ENCODE measurements around the gene COL5A2. TPM values are rescaled to one million over a fixed set of nuclear protein-coding genes. Genes with fewer than 3 reads are reported as not detected.

COL5A2 gene
- total RNA-seq: 10 to 100 TPM in 1 of 6 experiments, 1 to 10 TPM in 5; 5.7 to 17.6 (median 8.6) TPM
- long read RNA-seq, partial matches to known transcripts: 1 of 1 reads
- long read RNA-seq, other reads (novel, unspliced or antisense): 0 of 1 reads

- intact Hi-C loops (cut with DNase I): no loop called here
- Histone ChIP-seq H3K9me3 (no peaks in the 10 kb centered on the region), H3K27me3 (no peaks in the 10 kb centered on the region), H3K27ac (peak within 1 kb of the TSS; percentile 37 to 53 (median 43)), H3K36me3 (no peaks in the 10 kb centered on the region), H3K4me3 (peak within 1 kb of the TSS; percentile 24 to 52 (median 41)), H3K4me1 (no peaks in the 10 kb centered on the region)
- ATAC-seq (peak; percentile 72 to 83 (median 78)), DNase-seq (no peak)
- TF ChIP-seq POLR2A (IDR thresholded peaks at IDR 0.05) (no peak), CTCF (IDR thresholded peaks at IDR 0.05) (no peak)
- WGBS (ENCODE audit: insufficient coverage, low coverage, low lambda C conversion rate, missing lambda C conversion rate): 8% methylated on average over 6 of the region's 6 CpGs
Observed at GRCh38 chr2:189179570-189179950, at the start of gene COL5A2. Gene COL5A2 (minus strand): TSS chr2:189179761. CDS start chr2:189179604, 157 bp downstream.

DNA sequence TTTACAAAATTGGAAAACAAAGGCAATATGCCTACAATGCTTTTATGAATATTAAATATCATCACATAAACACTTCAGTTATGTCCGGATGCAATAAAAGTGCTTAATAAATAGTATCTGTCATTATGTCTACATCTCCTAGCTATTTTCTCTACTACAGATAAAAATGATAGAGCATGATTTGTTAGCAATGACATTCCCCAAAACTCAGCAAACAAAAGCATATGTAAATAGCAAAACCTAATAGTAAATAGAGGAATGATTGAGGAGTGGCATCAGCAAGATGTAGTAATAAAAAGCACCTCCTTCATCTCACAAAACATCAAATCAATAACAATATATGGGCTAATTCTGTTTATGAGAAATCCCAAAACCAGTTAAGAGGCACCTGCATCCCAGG, 46.5 kb upstream of the COL5A2 start:
- 100% methylated on average over 1 of the region's 1 CpG for WGBS (ENCODE audit: insufficient coverage, low coverage, low lambda C conversion rate, missing lambda C conversion rate)
- no peak overlapping the region for H3K27ac ChIP-seq

GRCh38 chr2:189225032-189225431, 45.5 kb upstream of the COL5A2 start:
- 67% methylated on average over 1 of the region's 2 CpGs for WGBS (ENCODE audit: insufficient coverage, low coverage, low lambda C conversion rate, missing lambda C conversion rate)
- TF ChIP-seq CTCF (IDR thresholded peaks at IDR 0.05): no peak
- no peak for TF ChIP-seq POLR2A (IDR thresholded peaks at IDR 0.05)
- H3K9me3 ChIP-seq: no peaks in the 10 kb centered on the region

More for the DNA sequence above, 46.5 kb upstream of the COL5A2 start:
- intact Hi-C loops (cut with DNase I): no loop called here
- Histone ChIP-seq H3K36me3 (no peaks in the 10 kb centered on the region), H3K4me1 (no peaks in the 10 kb centered on the region), H3K27me3 (no peaks in the 10 kb centered on the region), H3K9me3 (no peaks in the 10 kb centered on the region), H3K4me3 (no peak overlapping the region)
- DNase-seq (no peak), ATAC-seq (no peak)
- TF ChIP-seq CTCF (IDR thresholded peaks at IDR 0.05): no peak
- no peak for TF ChIP-seq POLR2A (IDR thresholded peaks at IDR 0.05)

GRCh38 chr2:189222468-189223105, 43.0 kb upstream of the COL5A2 start:
- WGBS (ENCODE audit: insufficient coverage, low coverage, low lambda C conversion rate, missing lambda C conversion rate): 68% methylated on average over 4 of the region's 4 CpGs
- intact Hi-C loops (cut with DNase I): no loop called here
- no peak for ATAC-seq
- H3K27ac ChIP-seq: no peak overlapping the region
- no peak for DNase-seq
- TF ChIP-seq CTCF (IDR thresholded peaks at IDR 0.05) (no peak), POLR2A (IDR thresholded peaks at IDR 0.05) (no peak)
- no peak overlapping the region for H3K4me3 ChIP-seq
- H3K9me3 ChIP-seq: no peaks in the 10 kb centered on the region
- no peaks in the 10 kb centered on the region for H3K27me3 ChIP-seq
- no peaks in the 10 kb centered on the region for H3K4me1 ChIP-seq
- H3K36me3 ChIP-seq: no peaks in the 10 kb centered on the region

More at GRCh38 chr2:189225032-189225431, 45.5 kb upstream of the COL5A2 start:
- DNase-seq: no peak
- intact Hi-C loops (cut with DNase I): no loop called here
- H3K4me1 ChIP-seq: no peaks in the 10 kb centered on the region
- no peak for ATAC-seq
- H3K27me3 ChIP-seq: no peaks in the 10 kb centered on the region
- no peaks in the 10 kb centered on the region for H3K36me3 ChIP-seq
- H3K4me3 ChIP-seq: no peak overlapping the region
- no peak overlapping the region for H3K27ac ChIP-seq

Data from right lobe of liver (tissue), 6 donors.